ENCODE results near the gene EPHA7. TPM values are rescaled to one million over a fixed set of nuclear protein-coding genes. Genes with fewer than 3 reads are reported as not detected.

EPHA7 gene
- total and polyA plus RNA-seq, 9 donors = 6.5 to 22.4 (median 12.1) TPM

DNA sequence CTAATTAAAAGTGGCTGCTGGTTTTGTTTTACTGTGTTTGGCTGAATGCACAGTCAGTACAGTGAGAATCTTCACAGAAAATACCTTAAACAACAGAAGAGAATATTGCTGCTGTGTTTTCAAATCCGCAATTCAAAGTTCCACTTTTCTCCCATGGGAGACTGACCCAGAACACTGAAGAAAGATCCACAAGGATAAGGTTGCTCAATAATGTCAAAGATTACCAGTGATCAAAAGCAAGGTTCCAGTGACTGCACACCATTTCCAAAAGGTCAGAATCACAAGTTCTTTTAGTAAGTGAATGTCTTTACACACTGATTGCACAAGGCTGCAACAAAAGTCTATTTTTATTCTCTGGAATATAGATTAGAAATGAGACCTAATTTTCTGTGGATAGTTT lies 82.3 kb downstream of the EPHA7 start:
- no peak overlapping the region for H3K27ac ChIP-seq (ENCODE audit: low read length)

GRCh38 chr6:93329301-93330000 lies 89.9 kb downstream of the EPHA7 start:
- no peak for DNase-seq
- WGBS (ENCODE audit: insufficient coverage) = no CpG with 5 or more reads among the region's 2 CpGs
- no peaks in the 10 kb centered on the region for H3K4me1 ChIP-seq (ENCODE audit: control insufficient read depth, insufficient read depth, low read length)
- no peaks in the 10 kb centered on the region for H3K36me3 ChIP-seq (ENCODE audit: control insufficient read depth, insufficient read depth, low read length)
- no peaks in the 10 kb centered on the region for H3K9me3 ChIP-seq (replicated peaks; ENCODE audit: control insufficient read depth, low read depth, low read length)
- no peaks in the 10 kb centered on the region for H3K27me3 ChIP-seq (ENCODE audit: control insufficient read depth, insufficient read depth, low read length)
- H3K27ac ChIP-seq (ENCODE audit: low read length) = no peak overlapping the region
- H3K4me3 ChIP-seq (ENCODE audit: low read length) = no peak overlapping the region

More for the DNA sequence above, 82.3 kb downstream of the EPHA7 start:
- no peaks in the 10 kb centered on the region for H3K9me3 ChIP-seq (replicated peaks; ENCODE audit: control insufficient read depth, low read depth, low read length)
- H3K36me3 ChIP-seq (ENCODE audit: control insufficient read depth, insufficient read depth, low read length) = no peaks in the 10 kb centered on the region
- H3K4me1 ChIP-seq (ENCODE audit: control insufficient read depth, insufficient read depth, low read length) = no peaks in the 10 kb centered on the region
- H3K4me3 ChIP-seq (ENCODE audit: low read length) = no peak overlapping the region
- no peak for DNase-seq
- 40% methylated on average over 1 of the region's 1 CpG for WGBS (ENCODE audit: insufficient coverage)
- H3K27me3 ChIP-seq (ENCODE audit: control insufficient read depth, insufficient read depth, low read length) = no peaks in the 10 kb centered on the region

GRCh38 chr6:93327857-93328256 lies 91.5 kb downstream of the EPHA7 start:
- H3K4me1 ChIP-seq (ENCODE audit: control insufficient read depth, insufficient read depth, low read length) = no peaks in the 10 kb centered on the region
- no peaks in the 10 kb centered on the region for H3K36me3 ChIP-seq (ENCODE audit: control insufficient read depth, insufficient read depth, low read length)
- WGBS (ENCODE audit: insufficient coverage) = 33% methylated on average over 1 of the region's 3 CpGs
- no peak overlapping the region for H3K27ac ChIP-seq (ENCODE audit: low read length)
- no peaks in the 10 kb centered on the region for H3K9me3 ChIP-seq (replicated peaks; ENCODE audit: control insufficient read depth, low read depth, low read length)
- H3K4me3 ChIP-seq (ENCODE audit: low read length) = no peak overlapping the region
- H3K27me3 ChIP-seq (ENCODE audit: control insufficient read depth, insufficient read depth, low read length) = no peaks in the 10 kb centered on the region
- DNase-seq = peak; percentile 60

DNA sequence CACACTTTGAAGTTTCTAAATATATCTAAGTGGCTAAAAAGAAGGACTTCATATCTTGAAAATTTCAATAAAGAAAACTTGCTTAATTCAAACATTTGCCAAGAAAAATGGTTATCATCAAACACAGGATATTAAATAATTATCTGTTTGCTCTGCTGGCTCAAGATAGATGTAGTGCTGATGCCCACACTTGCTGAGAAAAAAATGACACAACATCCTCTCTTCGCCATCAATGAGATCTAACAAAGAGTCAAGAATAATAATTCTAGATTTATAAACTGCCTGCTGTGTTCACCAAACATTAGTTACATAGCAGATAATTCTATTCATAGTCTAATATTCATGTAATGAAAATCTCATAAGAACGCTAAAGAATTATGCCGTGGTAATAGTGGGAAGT lies 93.6 kb downstream of the EPHA7 start:
- no peaks in the 10 kb centered on the region for H3K9me3 ChIP-seq (replicated peaks; ENCODE audit: control insufficient read depth, low read depth, low read length)
- H3K4me3 ChIP-seq (ENCODE audit: low read length) = no peak overlapping the region
- H3K27ac ChIP-seq (ENCODE audit: low read length) = no peak overlapping the region
- DNase-seq = no peak
- H3K27me3 ChIP-seq (ENCODE audit: control insufficient read depth, insufficient read depth, low read length) = no peaks in the 10 kb centered on the region
- no peaks in the 10 kb centered on the region for H3K36me3 ChIP-seq (ENCODE audit: control insufficient read depth, insufficient read depth, low read length)
- no peaks in the 10 kb centered on the region for H3K4me1 ChIP-seq (ENCODE audit: control insufficient read depth, insufficient read depth, low read length)
- whole genome bisulfite sequencing (ENCODE audit: insufficient coverage) = no CpG with 5 or more reads among the region's 3 CpGs

- WGBS (ENCODE audit: insufficient coverage) = 80% methylated on average over 1 of the region's 1 CpG
- no peaks in the 10 kb centered on the region for H3K27me3 ChIP-seq (ENCODE audit: control insufficient read depth, insufficient read depth, low read length)
- no peak overlapping the region for H3K27ac ChIP-seq (ENCODE audit: low read length)
- H3K4me3 ChIP-seq (ENCODE audit: low read length) = no peak overlapping the region
- no peaks in the 10 kb centered on the region for H3K4me1 ChIP-seq (ENCODE audit: control insufficient read depth, insufficient read depth, low read length)
- DNase-seq = no peak
- H3K9me3 ChIP-seq (replicated peaks; ENCODE audit: control insufficient read depth, low read depth, low read length) = no peaks in the 10 kb centered on the region
- no peaks in the 10 kb centered on the region for H3K36me3 ChIP-seq (ENCODE audit: control insufficient read depth, insufficient read depth, low read length)
These were observed 95.7 kb downstream of the EPHA7 start for GRCh38 chr6:93323630-93324029.

DNA sequence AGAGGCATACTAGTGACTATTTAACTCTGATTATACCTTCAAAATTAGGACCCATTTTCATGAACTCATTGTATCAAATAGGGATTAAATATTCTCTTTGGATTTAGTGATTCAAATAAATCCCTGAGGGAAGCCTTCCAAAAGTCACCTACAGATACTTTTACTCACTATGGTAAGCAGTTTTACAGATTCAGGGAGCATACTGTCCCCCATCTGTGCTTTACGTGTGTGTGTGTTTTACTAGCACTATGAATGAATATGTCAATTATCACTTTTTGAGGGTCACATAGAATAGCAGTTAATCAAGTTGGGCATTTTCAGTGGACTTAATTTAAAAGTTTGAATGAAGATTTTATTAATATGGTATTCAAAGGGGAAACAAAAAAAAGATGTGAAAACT lies 96.7 kb downstream of the EPHA7 start:
- no CpG with 5 or more reads among the region's 1 CpG for WGBS (ENCODE audit: insufficient coverage)
- no peak overlapping the region for H3K4me3 ChIP-seq (ENCODE audit: low read length)

GRCh38 chr6:93319304-93319703 lies 100.1 kb downstream of the EPHA7 start:
- no peak overlapping the region for H3K4me3 ChIP-seq (ENCODE audit: low read length)
- DNase-seq = no peak
- H3K36me3 ChIP-seq (ENCODE audit: control insufficient read depth, insufficient read depth, low read length) = no peaks in the 10 kb centered on the region
- no peak overlapping the region for H3K27ac ChIP-seq (ENCODE audit: low read length)
- 46% methylated on average over 1 of the region's 2 CpGs for WGBS (ENCODE audit: insufficient coverage)
- no peaks in the 10 kb centered on the region for H3K9me3 ChIP-seq (replicated peaks; ENCODE audit: control insufficient read depth, low read depth, low read length)
- H3K27me3 ChIP-seq (ENCODE audit: control insufficient read depth, insufficient read depth, low read length) = no peaks in the 10 kb centered on the region
- no peaks in the 10 kb centered on the region for H3K4me1 ChIP-seq (ENCODE audit: control insufficient read depth, insufficient read depth, low read length)

More for the DNA sequence above, 96.7 kb downstream of the EPHA7 start:
- H3K4me1 ChIP-seq (ENCODE audit: control insufficient read depth, insufficient read depth, low read length) = no peaks in the 10 kb centered on the region
- H3K9me3 ChIP-seq (replicated peaks; ENCODE audit: control insufficient read depth, low read depth, low read length) = no peaks in the 10 kb centered on the region
- H3K27ac ChIP-seq (ENCODE audit: low read length) = no peak overlapping the region
- no peak for DNase-seq
- no peaks in the 10 kb centered on the region for H3K36me3 ChIP-seq (ENCODE audit: control insufficient read depth, insufficient read depth, low read length)
- H3K27me3 ChIP-seq (ENCODE audit: control insufficient read depth, insufficient read depth, low read length) = no peaks in the 10 kb centered on the region

DNA sequence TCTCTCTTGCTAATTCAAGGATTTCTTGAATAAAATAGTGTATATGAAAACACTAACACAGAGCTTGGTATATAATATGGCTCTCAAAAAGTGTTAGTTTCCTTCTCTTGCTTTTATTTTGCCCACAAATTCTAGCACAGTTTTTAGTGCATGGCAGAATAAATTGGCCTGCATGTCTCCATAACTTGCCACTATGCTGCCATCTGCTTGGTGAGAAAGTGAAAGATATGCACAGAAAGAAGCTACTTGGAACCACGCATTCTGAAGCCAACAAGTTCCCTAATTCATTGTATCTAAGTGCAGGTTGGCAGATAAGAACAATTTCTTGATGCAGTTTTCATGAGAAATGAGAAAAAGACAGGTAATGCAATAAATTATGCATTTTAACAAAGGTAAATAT lies 101.2 kb downstream of the EPHA7 start:
- Histone ChIP-seq H3K27me3 (ENCODE audit: control insufficient read depth, insufficient read depth, low read length) (no peaks in the 10 kb centered on the region), H3K9me3 (replicated peaks; ENCODE audit: control insufficient read depth, low read depth, low read length) (no peaks in the 10 kb centered on the region), H3K4me1 (ENCODE audit: control insufficient read depth, insufficient read depth, low read length) (no peaks in the 10 kb centered on the region), H3K36me3 (ENCODE audit: control insufficient read depth, insufficient read depth, low read length) (no peaks in the 10 kb centered on the region), H3K27ac (ENCODE audit: low read length) (no peak overlapping the region), H3K4me3 (ENCODE audit: low read length) (no peak overlapping the region)
- DNase-seq = no peak
- no CpG with 5 or more reads among the region's 1 CpG for WGBS (ENCODE audit: insufficient coverage)

DNA sequence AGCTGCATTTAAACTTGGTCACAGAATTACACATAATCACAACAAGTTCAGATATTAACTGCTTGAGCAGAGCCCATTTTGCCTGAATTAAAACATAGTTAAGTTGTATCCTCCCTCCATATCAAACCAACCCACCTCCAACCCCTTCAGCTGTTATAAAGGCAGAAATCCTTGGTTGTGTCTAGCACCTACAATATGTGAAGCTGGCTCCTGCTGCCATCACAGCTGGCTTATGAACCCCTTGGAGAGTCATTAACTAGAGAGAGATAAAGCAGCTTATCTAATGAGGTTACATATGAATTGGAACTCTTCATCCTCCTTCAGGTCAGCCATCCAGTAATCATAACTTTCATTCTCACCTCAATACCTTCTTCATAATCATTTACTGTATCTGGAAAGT lies 101.8 kb downstream of the EPHA7 start:
- Histone ChIP-seq H3K36me3 (ENCODE audit: control insufficient read depth, insufficient read depth, low read length) (no peaks in the 10 kb centered on the region), H3K9me3 (replicated peaks; ENCODE audit: control insufficient read depth, low read depth, low read length) (no peaks in the 10 kb centered on the region), H3K27me3 (ENCODE audit: control insufficient read depth, insufficient read depth, low read length) (no peaks in the 10 kb centered on the region), H3K4me3 (ENCODE audit: low read length) (no peak overlapping the region), H3K27ac (ENCODE audit: low read length) (no peak overlapping the region), H3K4me1 (ENCODE audit: control insufficient read depth, insufficient read depth, low read length) (no peaks in the 10 kb centered on the region)
- DNase-seq = no peak

GRCh38 chr6:93307505-93308409 lies 111.6 kb downstream of the EPHA7 start:
- Histone ChIP-seq H3K36me3 (ENCODE audit: control insufficient read depth, insufficient read depth, low read length) (no peaks in the 10 kb centered on the region), H3K4me3 (ENCODE audit: low read length) (no peak overlapping the region), H3K4me1 (ENCODE audit: control insufficient read depth, insufficient read depth, low read length) (no peaks in the 10 kb centered on the region), H3K27me3 (ENCODE audit: control insufficient read depth, insufficient read depth, low read length) (no peaks in the 10 kb centered on the region), H3K9me3 (replicated peaks; ENCODE audit: control insufficient read depth, low read depth, low read length) (no peaks in the 10 kb centered on the region), H3K27ac (ENCODE audit: low read length) (no peak overlapping the region)
- no peak for DNase-seq
- no CpG with 5 or more reads among the region's 5 CpGs for WGBS (ENCODE audit: insufficient coverage)

Measured in muscle of leg (tissue), 11 donors.